HG02571 (cell line): ENCODE results near the gene TM9SF4.
"Not testable (repeated sequence)": the region's sequence is repeated elsewhere in the genome, so short reads cannot be mapped to it uniquely, and the experiment has no call there.

Experiments
- ATAC-seq: cut with Tn5 transposase; IDR thresholded peaks from one replicate; pipeline ENCODE4 v1.9.1; 2021; ENCODE audit warnings: mild to moderate bottlenecking, moderate library complexity; ENCODE audit not compliant: unreplicated experiment

TM9SF4 gene

GRCh38 chr20:32153771-32154170 lies 44.3 kb downstream of the TM9SF4 start:
- no peak for ATAC-seq

DNA sequence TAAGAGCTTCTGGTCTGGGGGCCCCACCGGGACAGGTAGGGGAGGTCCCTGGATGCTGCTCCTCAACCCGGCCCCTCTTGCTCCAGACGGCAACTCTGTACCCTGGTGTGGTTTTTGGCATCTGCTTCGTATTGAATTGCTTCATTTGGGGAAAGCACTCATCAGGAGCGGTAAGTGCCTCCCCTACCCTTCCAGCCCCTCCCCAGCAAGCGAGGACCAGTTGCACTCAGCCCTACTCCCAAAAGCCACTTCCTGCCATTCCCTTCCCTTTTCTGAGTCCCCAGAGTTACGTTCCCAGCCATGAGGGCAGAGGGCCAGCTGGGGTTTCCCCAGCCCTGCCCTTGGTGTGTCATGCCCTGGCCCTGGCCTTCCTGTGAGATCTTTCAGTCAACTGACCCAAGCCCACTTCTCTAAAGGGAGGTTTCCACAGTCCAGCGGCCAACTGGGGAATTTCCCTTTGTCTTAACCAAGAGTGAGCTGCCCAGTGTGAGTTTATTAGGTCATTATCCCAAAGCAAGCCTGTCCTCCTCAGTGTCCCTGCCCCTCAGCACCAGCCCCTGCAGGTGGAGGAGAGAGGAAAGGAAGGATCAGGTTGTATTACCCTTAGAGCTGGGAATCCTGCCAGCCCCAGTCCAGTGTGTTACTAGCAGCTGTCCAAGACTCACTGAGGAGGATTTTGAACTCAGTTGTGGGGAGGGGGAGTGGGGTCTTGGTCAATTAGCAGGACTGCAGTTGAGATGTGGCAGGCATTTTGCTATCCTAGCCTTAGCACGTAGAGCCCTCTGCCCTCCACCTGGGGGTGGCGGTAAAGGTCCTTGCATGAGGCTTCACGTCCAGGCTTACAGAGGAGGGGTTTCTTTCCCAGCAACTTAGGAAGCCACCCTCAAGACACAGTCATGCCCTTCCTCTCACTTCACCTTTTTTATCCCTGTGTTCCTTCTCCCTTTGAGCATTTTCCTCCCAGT lies 45.8 kb downstream of the TM9SF4 start:
- peak; percentile 47 for ATAC-seq

GRCh38 chr20:32157611-32158010 lies 48.1 kb downstream of the TM9SF4 start:
- no peak for ATAC-seq

- no peak for ATAC-seq
These were observed 48.8 kb downstream of the TM9SF4 start for GRCh38 chr20:32158351-32158750.

- ATAC-seq = no peak
These were observed 49.6 kb downstream of the TM9SF4 start for GRCh38 chr20:32158943-32159660.

DNA sequence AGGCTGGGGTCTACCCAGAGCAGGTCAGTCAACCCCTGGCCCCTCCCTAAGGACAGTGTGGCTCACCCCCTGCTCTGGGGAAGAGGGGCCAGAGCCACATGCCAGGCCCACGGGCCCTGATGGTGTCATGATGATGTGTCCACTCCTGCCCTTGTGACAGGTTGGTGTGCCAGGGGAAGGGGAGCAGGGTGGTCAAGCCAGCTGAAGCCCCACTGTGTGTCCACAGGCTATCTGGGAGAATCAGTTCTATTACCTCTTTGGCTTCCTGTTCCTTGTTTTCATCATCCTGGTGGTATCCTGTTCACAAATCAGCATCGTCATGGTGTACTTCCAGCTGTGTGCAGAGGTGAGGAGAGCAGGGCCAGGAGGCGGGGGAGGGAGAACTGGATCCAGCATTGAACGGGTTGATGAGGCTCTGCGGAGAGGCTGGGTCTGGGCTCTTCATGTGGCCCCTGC lies 50.3 kb downstream of the TM9SF4 start:
- no peak for ATAC-seq

- no peak for ATAC-seq
These were observed 50.8 kb downstream of the TM9SF4 start for GRCh38 chr20:32160341-32160740.

- ATAC-seq = no peak
These were observed 52.8 kb downstream of the TM9SF4 start for GRCh38 chr20:32162351-32162750.

DNA sequence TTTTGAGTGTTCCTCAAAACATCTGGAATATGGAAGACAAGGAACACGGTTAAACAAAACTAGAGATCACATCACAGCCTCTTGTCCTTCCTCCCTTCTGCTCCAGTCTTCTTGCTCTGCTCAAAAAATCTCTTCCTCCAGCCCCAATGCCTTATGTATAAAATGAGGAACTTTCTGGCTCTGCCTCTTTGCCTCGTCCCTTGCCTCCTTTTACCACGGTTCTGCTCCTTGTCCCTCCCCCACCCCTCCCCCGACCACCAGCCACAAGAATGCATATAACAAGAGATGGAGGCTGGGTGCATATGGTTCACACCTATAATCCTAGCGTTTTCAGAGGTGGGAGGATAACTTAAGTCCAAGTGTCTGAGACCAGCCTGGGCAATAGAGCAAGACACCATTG lies 54.4 kb downstream of the TM9SF4 start:
- no peak for ATAC-seq

GRCh38 chr20:32164984-32165735 lies 55.6 kb downstream of the TM9SF4 start:
- ATAC-seq = no peak

GRCh38 chr20:32165836-32166545 lies 56.5 kb downstream of the TM9SF4 start:
- ATAC-seq = no peak

DNA sequence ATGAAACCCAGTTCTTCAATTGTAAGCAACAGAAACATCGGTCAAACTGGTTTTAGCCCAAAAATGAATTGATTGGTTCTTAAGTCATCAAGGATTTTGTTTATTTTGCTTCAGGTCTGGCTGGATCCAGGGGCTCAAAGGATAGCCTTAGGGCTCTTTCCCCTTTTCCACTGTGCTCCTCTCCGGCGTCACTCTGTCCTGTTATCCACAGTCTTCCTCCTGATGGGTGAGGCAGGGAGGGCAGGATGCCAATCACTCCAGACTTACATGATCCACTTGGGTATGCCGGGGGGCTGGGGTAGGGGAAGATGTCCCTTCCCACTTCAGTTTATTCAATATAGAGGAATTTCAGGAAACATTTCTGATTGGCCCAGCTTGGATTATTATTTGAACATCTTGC lies 58.0 kb downstream of the TM9SF4 start:
- no peak for ATAC-seq

- ATAC-seq = no peak
These were observed 58.8 kb downstream of the TM9SF4 start for GRCh38 chr20:32168184-32168910.

DNA sequence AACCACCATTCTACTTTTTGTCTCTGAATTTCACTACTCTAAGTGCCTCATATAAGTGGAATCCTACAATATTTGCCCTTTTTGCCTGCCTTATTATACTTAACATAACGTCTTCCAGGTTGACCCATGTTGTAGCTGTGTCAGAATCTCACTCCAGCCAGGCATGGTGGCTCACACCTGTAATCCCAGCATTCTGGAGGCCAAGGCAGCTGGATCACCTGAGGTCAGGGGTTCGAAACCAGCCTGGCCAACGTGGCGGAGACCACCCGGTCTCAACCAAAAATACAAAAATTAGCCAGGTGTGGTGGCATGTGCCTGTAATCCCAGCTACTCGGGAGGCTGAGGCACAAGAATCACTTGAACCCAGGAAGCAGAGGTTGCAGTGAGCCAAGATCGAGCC lies 68.2 kb downstream of the TM9SF4 start:
- not testable (repeated sequence) for ATAC-seq

DNA sequence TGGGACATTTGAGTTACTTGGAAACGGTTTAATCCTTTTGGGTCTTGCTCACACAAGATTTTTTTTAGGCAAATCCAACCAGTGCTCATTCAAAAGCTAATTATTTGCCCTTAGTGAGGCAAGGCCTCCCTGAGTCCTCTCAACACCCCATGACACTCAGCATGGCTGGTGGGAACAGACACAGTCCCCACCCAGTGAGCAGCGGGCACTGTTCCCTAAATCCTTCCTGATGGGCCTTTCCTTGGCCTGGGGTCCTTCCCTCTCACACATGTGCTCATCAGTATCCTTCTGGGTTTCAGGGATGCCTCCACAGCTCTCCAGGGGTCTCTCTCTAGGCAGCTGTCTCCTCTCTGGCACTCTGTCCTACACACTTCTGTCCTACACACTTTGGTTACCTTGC lies 70.0 kb downstream of the TM9SF4 start:
- no peak for ATAC-seq

DNA sequence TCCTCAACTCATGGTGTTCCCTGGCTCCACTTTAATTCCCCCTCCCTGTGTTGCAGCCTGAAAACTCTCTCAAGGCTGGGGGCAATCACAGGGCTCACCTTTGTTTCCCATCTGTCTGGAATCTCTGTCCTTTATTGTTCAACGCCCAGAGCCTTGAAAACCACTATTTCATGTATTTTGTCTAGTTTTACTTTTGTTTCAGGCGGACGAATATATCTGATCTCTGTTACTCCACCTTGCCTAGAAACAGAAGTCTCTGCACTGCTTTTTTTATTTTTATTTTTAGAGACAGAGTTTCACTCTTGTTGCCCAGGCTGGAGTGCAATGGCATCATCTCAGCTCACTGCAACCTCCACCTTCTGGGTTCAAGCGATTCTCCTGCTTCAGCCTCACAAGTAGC lies 70.4 kb downstream of the TM9SF4 start:
- no peak for ATAC-seq

GRCh38 chr20:32181606-32182005 lies 72.1 kb downstream of the TM9SF4 start:
- no peak for ATAC-seq

- ATAC-seq = no peak
These were observed 74.6 kb downstream of the TM9SF4 start for GRCh38 chr20:32183947-32184635.

GRCh38 chr20:32184961-32185603 lies 75.6 kb downstream of the TM9SF4 start:
- ATAC-seq = no peak
